HL-60/S4 (cell line): ENCODE results near the gene CLSTN2.

Experiments
- in situ Hi-C: fragments of 300-500 bp; cut with MboI; formaldehyde crosslinking; loops from 2 replicates; pipeline ENCODE4 v1.14.3; 2022; ENCODE audit warnings: low sequenced_read_pairs

The CLSTN2 gene

DNA sequence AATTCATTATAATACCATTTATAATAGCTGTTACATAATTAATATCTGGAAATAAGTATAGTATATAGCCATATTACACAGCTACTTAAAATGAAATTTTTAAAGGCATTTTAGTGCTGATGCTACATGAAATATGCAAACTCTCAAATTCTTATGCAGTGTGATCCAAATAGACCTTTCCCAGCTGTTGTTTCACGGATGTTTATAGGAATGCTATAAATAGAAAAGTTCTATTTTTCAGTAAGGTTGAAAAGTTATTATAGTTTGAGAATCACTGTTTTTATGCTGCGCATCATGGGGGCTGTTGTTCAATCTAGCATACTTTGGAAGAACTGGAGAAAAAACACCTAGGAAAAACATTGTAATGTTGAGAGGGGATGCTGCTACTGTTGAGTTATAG is 595.1 kb downstream of the CLSTN2 start:
- in situ Hi-C loops, result no loop called here

DNA sequence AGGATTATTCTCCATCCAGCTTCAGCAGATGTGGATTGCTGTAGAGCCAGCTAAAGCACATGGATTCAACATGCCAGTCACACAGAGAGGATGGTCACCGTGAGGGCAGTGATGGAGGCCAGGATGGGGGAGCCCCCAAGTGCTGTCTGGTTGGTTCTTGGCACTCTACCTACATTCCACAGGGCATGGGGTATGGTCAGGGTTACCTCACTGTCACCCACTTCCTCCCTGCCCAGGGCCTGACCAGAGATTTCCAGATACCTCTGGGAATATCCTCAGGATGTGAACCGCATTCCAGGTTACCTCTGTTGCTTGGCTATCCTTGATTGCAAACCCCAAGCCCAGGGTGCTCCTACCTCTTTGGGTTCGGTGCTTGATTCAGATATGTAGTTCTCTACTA is 595.6 kb downstream of the CLSTN2 start:
- in situ Hi-C loops, result no loop called here

DNA sequence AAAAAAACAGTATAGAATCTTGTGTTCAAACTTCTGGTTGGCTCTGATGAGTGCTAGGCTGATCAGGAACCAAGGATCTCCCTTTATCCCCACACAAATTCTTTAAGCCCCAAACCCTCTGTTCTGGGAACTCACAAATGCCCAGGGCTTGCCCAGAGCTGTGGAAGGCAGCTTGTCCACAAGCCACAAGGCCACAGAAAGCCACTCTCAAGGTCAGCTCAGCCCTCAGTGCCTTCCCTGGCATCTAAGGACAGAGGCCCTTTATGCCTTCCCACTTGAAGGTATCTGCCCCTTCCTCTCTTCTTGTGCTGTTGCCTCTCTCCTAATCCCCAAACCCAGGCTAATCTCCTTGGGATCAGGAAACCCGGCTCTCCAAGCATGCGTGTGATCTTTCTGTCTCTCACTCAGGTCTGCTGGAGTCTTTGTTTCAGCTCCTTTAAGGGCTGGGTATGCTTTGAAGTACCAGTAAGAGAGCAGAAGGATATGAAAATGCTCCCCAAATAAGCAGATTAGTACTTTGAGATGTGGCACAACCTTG is 597.9 kb downstream of the CLSTN2 start:
- in situ Hi-C loops, result no loop called here

DNA sequence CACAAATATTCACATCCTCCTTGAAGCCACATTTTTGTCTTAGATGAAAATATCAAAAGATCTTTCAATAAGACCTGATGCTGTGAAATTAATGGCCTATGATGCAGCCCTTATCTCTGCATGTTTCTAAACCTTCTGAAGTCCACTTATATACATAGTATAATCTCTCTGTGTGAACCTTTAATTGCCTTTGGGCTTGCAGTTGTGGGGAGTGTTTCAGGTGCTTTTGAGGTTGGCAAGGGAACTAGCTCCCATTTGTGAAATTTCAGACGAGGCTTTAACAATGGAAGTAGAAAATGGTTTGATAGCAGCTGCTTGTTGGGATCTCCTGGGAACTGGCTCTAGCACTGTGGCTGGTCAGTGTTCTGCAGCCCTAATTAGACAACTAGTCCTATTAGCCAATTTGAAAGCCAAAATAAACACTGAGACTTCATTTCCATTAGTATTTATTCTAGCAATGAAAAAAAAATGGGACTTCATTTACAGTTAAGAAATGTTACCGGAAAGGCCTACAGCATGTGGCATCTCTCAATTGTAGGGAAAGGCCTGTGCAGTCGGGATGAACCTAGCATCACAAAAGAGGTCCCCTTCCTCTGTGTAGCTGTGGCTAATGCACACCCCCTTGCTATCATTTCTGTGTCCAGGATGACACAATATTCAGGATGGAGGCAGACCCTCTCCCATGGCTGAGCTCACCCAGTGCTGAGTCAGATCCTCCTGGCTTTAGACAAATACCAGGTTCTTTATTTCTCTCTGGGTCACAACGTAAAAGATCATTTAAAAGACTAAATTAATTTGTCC is 602.1 kb downstream of the CLSTN2 start:
- in situ Hi-C loops, result no loop called here

DNA sequence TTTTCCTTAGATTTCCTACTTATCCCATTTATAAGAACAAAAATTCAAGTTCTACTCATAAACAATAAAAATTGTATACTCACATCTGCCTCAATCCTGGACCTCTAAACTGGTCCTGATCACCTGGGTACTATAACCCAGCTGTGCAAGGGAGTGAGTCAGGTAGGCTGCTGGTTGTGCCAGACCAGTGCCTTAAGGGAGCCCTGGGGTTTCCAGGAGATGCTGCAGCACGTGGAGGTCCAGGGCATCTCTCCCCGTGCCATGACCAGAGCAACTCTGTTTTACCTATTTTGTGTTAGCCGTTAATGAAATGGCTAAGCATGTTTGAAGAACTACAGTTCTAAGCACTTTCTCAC is 602.7 kb downstream of the CLSTN2 start:
- in situ Hi-C loops, result no loop called here

DNA sequence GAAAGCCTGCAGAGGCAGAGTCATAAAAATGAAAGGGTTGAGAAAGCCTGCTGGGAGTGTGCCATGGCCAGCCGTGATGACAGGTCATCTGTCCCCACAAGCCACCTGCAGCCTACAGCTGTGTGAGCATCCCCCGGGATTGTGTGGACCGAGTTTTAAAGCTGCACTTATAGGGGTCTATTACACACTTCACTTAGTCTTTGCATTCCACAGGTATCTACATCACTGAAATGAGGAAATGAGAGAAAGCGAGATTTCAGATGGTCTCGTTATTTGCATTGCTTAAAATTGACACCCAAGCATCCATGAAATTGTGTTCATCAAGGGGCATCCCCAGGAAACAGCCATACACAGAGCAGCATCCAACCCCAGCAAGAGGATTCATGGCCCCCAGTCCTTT is 605.3 kb downstream of the CLSTN2 start:
- in situ Hi-C loops, result no loop called here

DNA sequence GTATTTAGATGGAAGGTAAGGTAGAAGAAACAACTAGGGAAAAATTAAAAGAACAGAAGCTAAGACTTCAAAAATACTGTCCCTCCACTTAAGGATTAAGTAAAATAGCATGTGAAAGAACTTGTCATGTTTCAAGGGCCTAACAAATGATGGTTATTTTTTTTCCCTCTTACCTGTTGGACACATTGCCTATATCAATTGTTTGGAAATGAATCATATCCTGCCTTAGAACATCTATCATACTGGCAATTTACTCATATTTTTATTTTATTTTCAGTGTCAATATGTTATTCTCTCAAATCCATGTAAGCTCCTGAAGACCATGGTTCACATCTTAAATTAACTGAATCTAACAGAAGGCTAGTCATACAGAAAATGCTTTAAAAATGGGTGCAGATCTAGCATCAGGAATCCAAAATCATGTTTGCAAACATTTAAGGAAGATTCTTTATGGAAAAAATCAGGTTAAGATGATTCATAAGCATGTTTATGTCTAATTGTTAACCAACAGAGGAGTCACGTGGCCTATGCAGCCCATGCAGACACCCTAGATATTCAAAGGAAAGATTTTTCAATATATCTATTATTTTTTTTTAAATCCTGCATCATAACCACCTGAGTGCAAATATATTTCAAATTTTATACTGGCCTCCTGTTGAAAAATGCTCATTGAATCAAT is 607.1 kb downstream of the CLSTN2 start:
- in situ Hi-C loops, result no loop called here

DNA sequence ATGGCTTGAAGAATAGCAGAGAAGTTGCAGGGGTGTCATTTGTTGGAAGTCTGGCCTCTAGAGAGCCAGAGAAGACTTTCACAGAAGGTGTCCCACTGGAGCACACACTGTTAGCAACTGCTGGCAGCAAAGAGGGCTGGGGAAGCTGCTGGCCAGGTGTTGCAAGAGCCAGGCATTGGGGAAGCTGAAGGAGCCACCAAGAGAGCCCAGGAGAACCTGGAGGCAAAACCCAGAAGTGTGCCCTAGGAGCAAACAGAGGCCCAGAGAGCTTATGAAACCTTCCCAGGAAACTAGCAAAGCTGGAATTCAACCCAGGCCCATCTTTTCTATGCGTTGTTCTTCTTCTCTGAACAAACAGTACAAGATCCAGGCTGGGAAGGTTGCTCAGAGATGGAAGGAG is 610.2 kb downstream of the CLSTN2 start:
- in situ Hi-C loops, result no loop called here

DNA sequence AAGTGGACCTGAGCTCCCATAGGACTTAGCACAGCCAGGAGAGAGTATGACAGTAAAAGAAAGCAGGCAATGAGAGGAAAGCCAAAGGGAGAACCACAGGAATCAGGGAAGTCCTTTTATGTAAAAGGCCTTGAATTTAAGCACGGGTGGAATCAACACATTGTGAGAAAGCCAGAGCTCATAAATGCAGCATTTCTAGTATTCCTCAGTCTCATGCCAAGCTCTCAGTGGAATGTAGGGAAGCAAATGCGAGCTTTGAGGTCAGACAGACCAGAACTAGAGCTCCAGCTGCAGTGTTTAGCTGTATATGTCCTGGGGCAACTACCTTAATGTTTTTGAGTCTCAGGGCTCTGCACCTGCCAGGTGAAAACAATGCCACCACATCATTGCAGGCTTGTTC is 610.8 kb downstream of the CLSTN2 start:
- in situ Hi-C loops, result no loop called here

DNA sequence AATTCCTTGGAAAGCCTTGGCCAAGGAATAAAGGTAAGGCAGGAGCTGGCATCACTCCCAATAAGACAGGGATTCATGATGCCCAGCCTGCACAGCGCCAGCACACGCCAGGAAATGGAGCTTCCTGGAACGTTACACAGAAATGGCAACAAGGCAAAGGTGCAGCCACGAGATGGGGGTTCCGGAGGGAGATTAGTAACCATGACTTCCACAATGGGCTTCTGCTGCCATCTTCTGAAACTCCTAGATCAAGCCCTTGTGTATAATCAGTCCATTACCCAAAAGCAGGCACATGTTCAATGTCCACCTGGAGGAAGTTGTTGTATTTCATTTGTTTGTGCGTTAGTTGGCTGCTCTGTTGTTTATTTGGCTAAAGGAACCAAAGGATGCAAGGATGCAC is 611.7 kb downstream of the CLSTN2 start:
- in situ Hi-C loops, result no loop called here

DNA sequence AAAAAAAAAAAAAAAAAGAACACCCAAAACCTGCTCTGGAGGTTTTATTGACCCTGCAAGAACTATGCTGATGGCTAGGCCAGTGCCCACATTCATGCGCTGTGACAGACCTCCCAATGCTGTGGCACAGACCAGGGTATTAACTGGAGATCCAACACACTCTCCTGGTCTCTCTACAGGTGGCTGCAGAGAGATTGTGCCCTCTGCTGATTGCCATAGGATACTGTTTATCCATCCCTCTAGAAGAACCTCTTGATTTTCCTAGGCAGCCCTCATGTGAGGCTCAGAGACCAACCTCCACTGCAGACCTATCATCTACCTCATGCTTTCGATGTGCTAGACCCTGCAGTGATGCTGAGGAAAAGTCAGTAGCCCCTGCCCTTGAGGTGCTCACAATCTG is 617.4 kb downstream of the CLSTN2 start:
- in situ Hi-C loops, result no loop called here

DNA sequence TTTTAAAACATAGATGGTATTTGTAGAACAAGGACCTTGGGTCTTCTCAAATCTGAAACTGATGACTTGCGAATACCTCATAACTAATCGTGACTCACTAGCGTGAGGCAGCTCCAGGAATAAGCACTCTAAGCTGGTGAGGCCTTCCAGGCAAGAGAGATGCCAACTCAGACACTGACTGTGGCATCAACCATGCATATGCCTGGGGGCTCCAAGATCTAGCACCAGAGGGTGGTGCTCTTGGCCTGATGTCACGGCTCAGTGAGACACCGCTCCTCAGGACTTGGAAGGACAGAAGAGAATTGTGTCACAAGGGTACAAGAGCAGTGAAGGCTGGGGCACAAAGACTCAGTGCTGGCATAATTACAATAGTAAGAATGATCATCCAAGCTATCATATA is 617.9 kb downstream of the CLSTN2 start:
- in situ Hi-C loops, result no loop called here

DNA sequence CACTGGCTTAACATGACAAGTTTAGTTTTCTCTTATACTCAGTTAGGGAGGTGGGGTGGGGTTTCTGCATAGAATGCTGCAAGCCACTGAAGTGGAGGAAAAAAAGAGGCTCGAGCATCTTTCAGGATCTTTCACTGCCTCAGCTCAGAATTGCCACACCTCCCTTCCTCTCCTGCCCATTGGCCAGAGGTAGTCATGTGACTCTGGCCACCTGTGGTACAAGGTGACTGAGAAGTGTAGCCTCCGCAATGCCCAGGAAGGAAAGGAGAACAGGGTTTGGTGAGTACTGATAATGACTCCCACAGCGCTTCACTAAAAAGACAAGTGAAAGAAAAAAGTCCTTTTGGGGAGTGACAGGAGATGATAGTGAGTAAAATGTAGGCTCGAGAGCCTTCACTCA is 618.6 kb downstream of the CLSTN2 start:
- in situ Hi-C loops, result no loop called here

DNA sequence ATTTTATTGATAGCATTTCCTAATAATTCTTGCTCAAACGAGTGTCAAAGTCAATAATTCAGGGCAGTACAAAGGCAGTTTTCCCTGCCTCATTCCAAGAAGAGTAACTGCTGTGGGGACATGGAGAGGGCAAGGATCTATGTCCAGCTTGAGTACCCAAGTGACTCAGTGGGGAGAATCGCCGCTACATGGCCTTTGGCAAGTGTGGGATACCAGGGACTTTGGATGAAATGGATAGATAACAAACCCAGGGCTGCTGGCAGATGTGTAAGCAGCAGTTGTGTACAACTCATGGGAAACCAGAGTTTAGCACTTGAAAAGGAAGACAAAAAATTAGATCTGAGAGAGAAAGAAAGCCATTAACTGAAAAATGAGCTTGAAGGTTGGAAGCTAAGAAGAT is 620.7 kb downstream of the CLSTN2 start:
- in situ Hi-C loops, result no loop called here

DNA sequence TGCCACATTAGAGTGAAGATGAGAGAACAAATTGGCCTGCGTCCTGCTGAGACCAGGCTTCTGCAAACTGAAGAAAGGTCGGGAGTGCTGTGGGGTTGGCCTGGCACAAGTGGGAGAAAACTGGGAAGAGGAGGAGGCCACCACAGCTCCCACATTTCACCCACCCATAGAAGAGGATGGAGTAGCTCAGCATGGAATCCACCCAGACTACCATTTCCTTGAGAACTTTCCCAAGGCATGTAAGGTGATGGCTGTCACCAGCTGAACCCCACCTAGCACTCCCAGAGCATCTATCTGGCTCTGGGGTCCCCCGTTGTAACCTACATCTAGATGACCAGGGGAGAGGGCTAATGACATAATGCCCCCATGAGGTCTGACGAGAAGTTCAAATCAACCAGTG is 622.5 kb downstream of the CLSTN2 start:
- in situ Hi-C loops, result no loop called here

DNA sequence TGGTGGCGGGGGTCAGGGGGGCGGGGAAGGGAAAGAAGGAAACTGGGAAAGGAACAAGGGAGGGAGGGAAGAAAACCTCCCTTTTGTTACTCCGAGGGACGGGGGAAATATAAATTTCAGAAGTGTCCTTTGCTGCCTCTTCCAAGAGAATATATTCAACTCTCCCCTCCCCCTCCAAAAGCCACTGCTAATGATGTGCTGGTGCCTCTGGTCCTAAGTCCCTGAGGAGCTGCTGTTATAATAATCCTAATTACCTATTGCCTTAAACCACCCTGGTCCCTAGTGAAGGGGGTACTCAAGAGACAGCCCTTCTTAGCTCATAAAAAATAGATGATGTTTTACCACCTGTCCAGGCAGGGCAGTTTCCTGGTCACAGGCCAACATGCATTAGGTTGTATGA is 624.6 kb downstream of the CLSTN2 start:
- in situ Hi-C loops, result no loop called here

DNA sequence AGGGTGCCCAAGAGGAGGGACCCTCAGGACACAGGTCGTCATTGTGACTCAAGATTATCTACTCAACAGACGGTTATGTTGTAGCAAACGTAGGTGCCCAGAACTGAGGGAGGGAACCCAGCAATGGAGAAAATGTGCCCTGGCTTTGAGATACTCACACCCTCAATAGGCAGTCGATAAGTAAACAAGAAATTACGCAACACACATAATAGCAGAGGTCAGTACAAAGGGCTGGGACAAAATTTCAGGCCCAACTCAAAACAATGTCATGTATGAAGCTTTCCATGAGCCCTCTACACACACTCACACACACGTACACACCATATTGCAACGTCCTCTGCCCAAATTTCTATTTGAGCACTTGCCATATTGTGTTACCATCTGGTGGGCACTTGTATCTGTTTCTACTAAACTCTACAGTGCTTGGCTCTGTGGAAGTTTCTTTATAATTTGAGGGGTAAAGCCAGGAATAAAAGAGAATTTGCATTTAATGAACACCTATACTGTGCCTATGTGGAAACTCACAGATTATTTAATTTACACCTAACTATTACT is 628.3 kb downstream of the CLSTN2 start:
- in situ Hi-C loops, result no loop called here

DNA sequence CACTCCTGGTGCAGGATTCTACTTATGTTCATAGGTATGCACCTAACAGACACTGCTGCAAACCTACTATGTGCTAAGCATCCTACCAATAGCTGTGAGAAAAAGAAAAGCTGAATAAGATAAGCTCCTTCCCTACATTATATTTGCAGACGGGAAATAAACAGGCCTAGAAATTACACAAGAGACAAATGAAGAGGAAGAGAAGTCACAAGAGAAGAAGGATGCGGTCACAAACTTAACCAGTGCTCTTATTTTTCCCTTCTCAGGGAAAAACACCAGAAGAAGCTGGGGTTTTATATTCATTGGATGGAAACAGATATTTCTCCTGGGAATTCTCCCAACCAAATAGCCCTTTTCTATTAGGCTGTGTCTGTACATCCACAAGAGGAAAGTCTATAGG is 633.1 kb downstream of the CLSTN2 start:
- in situ Hi-C loops, result no loop called here

DNA sequence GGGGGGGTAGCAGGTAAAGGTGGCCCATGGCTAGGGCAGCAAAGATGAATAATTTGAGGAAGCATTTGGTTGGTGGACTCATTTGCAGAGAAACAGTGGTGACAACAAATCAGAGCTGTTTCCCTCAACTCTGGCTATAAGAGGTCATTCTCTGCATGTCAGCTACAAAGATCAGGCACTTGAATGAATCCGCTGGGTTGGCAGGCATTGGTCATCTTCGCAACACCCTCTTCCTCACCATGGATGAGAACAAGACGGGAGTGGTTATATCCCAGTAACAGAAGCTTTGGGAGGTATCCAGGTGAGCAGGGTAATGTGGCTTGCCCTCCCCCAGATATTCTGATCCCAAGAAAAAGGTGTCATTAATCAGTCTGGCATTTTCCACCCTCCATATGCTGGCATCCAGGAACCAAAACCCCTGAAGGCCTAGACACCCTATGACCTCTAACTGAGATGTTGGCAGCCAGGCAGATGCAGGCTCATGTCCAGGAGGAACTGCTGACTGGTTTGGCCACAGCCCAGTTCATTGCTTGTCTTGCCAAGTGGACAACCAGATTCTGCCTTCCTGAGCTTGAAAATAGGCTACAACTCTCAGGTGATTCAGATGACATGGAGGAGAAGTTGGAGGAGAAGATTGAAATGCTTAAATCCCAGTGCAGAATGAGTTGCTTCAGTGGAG is 634.0 kb downstream of the CLSTN2 start:
- in situ Hi-C loops, result no loop called here

DNA sequence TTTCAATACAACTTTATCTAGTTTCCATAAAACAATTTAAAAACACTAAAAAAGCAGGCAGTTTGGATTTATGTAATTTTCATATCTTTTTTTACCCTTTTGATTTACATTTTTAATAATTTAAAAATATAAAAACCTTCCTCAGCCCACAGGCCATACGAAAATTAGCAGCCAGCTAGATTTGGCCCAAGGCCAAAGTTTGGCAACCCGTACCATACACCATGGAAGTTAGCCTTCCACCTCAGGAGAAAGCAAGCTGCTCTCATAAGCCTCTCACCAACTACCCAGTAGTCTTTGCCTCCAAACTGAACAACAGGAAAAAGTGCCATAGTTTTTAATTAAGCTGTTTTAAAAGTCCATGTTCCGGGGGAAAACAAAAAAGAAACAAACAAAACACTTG is 635.6 kb downstream of the CLSTN2 start:
- in situ Hi-C loops, result no loop called here

DNA sequence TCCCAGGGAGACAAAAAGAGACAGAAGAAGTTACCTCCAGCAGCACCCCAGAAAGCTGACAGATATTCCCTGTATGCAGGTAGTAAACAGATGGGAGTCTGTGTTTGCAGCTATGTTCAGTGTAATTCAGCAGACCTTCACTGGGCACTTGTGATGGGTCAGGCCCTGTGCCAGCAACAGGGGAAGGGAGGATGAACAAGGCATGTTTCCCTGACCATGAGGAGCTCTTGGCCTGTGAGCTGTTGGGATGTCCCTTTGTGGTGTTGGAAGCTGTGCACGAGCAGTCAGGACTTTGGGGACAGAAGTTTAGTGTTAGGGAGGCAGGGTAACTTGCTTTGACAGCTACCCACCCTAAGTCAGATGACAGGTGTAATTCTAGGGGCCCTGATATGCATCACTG is 636.9 kb downstream of the CLSTN2 start:
- in situ Hi-C loops, result no loop called here

DNA sequence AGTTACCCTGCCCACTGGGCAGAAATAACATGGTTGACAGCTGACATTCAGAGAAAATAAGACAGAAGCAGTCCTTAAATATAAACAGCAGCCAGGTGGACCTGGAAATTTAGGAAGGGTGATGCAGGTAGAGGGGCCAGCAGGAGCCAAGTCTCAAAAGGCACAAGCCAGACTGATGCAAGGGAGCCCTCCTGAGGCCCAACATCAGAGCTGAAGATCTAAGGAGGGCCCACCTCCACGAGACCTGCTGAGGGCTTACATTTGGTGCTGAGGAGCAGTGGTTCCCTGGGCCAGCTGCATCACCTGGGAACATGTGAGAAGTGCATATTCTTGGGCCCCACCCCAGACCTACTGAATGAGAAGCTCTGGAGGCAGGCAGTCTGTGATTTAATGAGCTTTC is 637.3 kb downstream of the CLSTN2 start:
- in situ Hi-C loops, result no loop called here
